Measurements from ENCODE around the gene CYB561A3. TPM values are rescaled to one million over a fixed set of nuclear protein-coding genes. Genes with fewer than 3 reads are reported as not detected.
A peak's percentile ranks its signal among the peaks of the same experiment; 100 is the strongest.

Gene CYB561A3
- total and polyA plus RNA-seq, 4 donors, result 19.1 to 47.4 (median 28.3) TPM

- intact Hi-C loops (cut with DNase I), result no loop called here
- no peaks in the 10 kb centered on the region for H3K27me3 ChIP-seq (ENCODE audit: control insufficient read depth in 1 of 2, insufficient read depth in 2 of 2, low read length in 1 of 2)
- H3K4me1 ChIP-seq (ENCODE audit: control insufficient read depth in 1 of 2, insufficient read depth in 2 of 2, low read length in 2 of 2), result peaks cover 0 to 4% of the 10 kb centered on the region in 2 donors
- WGBS, 2 donors, result 28 to 29% methylated on average over 19 of the region's 19 CpGs
- H3K36me3 ChIP-seq (ENCODE audit: control insufficient read depth in 1 of 2, insufficient read depth in 2 of 2, low read length in 1 of 2), result no peaks in the 10 kb centered on the region
- peak in 1 of 2 donors; percentile 73 for DNase-seq
- no peak for ATAC-seq (ENCODE audit: low FRiP score)
- H3K4me3 ChIP-seq (ENCODE audit: low read length in 2 of 2), result peak overlapping the region; percentile 52 to 72
- H3K9me3 ChIP-seq (ENCODE audit: control insufficient read depth, low read length), result no peaks in the 10 kb centered on the region
- H3K27ac ChIP-seq (ENCODE audit: low read depth in 1 of 2, low read length in 2 of 2), result peak overlapping the region in 1 of 2 donors; percentile 66
Observed at GRCh38 chr11:61333550-61334433, 27.9 kb downstream of the CYB561A3 start.

GRCh38 chr11:61332797-61333549 is 28.7 kb downstream of the CYB561A3 start, which contains the start of the genes DDB1 and TKFC:
DDB1 (minus strand) TSS chr11:61333105; CDS start chr11:61332968, 137 bp downstream.
TKFC (plus strand) TSS chr11:61333228; CDS start chr11:61334729, 1,501 bp downstream.
- H3K36me3 ChIP-seq (ENCODE audit: control insufficient read depth in 1 of 2, insufficient read depth in 2 of 2, low read length in 1 of 2), result no peaks in the 10 kb centered on the region
- H3K9me3 ChIP-seq (ENCODE audit: control insufficient read depth, low read length), result no peaks in the 10 kb centered on the region
- WGBS, 2 donors, result 0 to 1% methylated on average over 62 to 81 of the region's 81 CpGs
- intact Hi-C loops (cut with DNase I), result no loop called here
- H3K27me3 ChIP-seq (ENCODE audit: control insufficient read depth in 1 of 2, insufficient read depth in 2 of 2, low read length in 1 of 2), result no peaks in the 10 kb centered on the region
- DNase-seq (peak; percentile 97 to 99), ATAC-seq (ENCODE audit: low FRiP score) (peak; percentile 96)
- peaks cover 0 to 4% of the 10 kb centered on the region in 2 donors for H3K4me1 ChIP-seq (ENCODE audit: control insufficient read depth in 1 of 2, insufficient read depth in 2 of 2, low read length in 2 of 2)
- H3K27ac ChIP-seq (ENCODE audit: low read depth in 1 of 2, low read length in 2 of 2), result peak within 1 kb of the TSS in 1 of 2 donors; percentile 66
- peak within 1 kb of the TSS; percentile 72 to 85 for H3K4me3 ChIP-seq (ENCODE audit: low read length in 2 of 2)

- ATAC-seq (ENCODE audit: low FRiP score) (no peak), DNase-seq (no peak)
- no peaks in the 10 kb centered on the region for H3K9me3 ChIP-seq (ENCODE audit: control insufficient read depth, low read length)
- H3K4me1 ChIP-seq (ENCODE audit: control insufficient read depth in 1 of 2, insufficient read depth in 2 of 2, low read length in 2 of 2), result peaks cover 0 to 4% of the 10 kb centered on the region in 2 donors
- peak overlapping the region in 1 of 2 donors; percentile 64 for H3K27ac ChIP-seq (ENCODE audit: low read depth in 1 of 2, low read length in 2 of 2)
- no peaks in the 10 kb centered on the region for H3K27me3 ChIP-seq (ENCODE audit: control insufficient read depth in 1 of 2, insufficient read depth in 2 of 2, low read length in 1 of 2)
- H3K36me3 ChIP-seq (ENCODE audit: control insufficient read depth in 1 of 2, insufficient read depth in 2 of 2, low read length in 1 of 2), result no peaks in the 10 kb centered on the region
- intact Hi-C loops (cut with DNase I), result no loop called here
- H3K4me3 ChIP-seq (ENCODE audit: low read length in 2 of 2), result peak overlapping the region; percentile 72 to 85
- 1% methylated on average over 24 of the region's 24 CpGs for WGBS, 2 donors
Observed at GRCh38 chr11:61332281-61332796, 29.3 kb downstream of the CYB561A3 start.

GRCh38 chr11:61331651-61332050 is 30.0 kb downstream of the CYB561A3 start:
- DNase-seq (no peak), ATAC-seq (ENCODE audit: low FRiP score) (no peak)
- intact Hi-C loops (cut with DNase I), result no loop called here
- Histone ChIP-seq H3K4me3 (ENCODE audit: low read length in 2 of 2) (peak overlapping the region in 1 of 2 donors; percentile 72), H3K27ac (ENCODE audit: low read depth in 1 of 2, low read length in 2 of 2) (no peak overlapping the region), H3K27me3 (ENCODE audit: control insufficient read depth in 1 of 2, insufficient read depth in 2 of 2, low read length in 1 of 2) (no peaks in the 10 kb centered on the region), H3K4me1 (ENCODE audit: control insufficient read depth in 1 of 2, insufficient read depth in 2 of 2, low read length in 2 of 2) (peaks cover 0 to 4% of the 10 kb centered on the region in 2 donors), H3K36me3 (ENCODE audit: control insufficient read depth in 1 of 2, insufficient read depth in 2 of 2, low read length in 1 of 2) (no peaks in the 10 kb centered on the region), H3K9me3 (ENCODE audit: control insufficient read depth, low read length) (no peaks in the 10 kb centered on the region)
- 59 to 69% methylated on average over 6 of the region's 6 CpGs for WGBS, 2 donors

GRCh38 chr11:61329871-61330270 is 31.8 kb downstream of the CYB561A3 start:
- ATAC-seq (ENCODE audit: low FRiP score) (no peak), DNase-seq (no peak)
- Histone ChIP-seq H3K27ac (ENCODE audit: low read depth in 1 of 2, low read length in 2 of 2) (no peak overlapping the region), H3K27me3 (ENCODE audit: control insufficient read depth in 1 of 2, insufficient read depth in 2 of 2, low read length in 1 of 2) (no peaks in the 10 kb centered on the region), H3K9me3 (ENCODE audit: control insufficient read depth, low read length) (no peaks in the 10 kb centered on the region), H3K36me3 (ENCODE audit: control insufficient read depth in 1 of 2, insufficient read depth in 2 of 2, low read length in 1 of 2) (peaks cover 0 to 4% of the 10 kb centered on the region in 2 donors), H3K4me1 (ENCODE audit: control insufficient read depth in 1 of 2, insufficient read depth in 2 of 2, low read length in 2 of 2) (peaks cover 0 to 4% of the 10 kb centered on the region in 2 donors), H3K4me3 (ENCODE audit: low read length in 2 of 2) (no peak overlapping the region)
- WGBS, 2 donors, result 91 to 93% methylated on average over 4 of the region's 4 CpGs
- intact Hi-C loops (cut with DNase I), result no loop called here

- peaks cover 0 to 4% of the 10 kb centered on the region in 2 donors for H3K4me1 ChIP-seq (ENCODE audit: control insufficient read depth in 1 of 2, insufficient read depth in 2 of 2, low read length in 2 of 2)
Observed at GRCh38 chr11:61328351-61328750, 33.3 kb downstream of the CYB561A3 start.

GRCh38 chr11:61327669-61328071 is 34.0 kb downstream of the CYB561A3 start:
- no peak overlapping the region for H3K27ac ChIP-seq (ENCODE audit: low read depth in 1 of 2, low read length in 2 of 2)
- peaks cover 0 to 4% of the 10 kb centered on the region in 2 donors for H3K4me1 ChIP-seq (ENCODE audit: control insufficient read depth in 1 of 2, insufficient read depth in 2 of 2, low read length in 2 of 2)
- intact Hi-C loops (cut with DNase I), result no loop called here
- ATAC-seq (ENCODE audit: low FRiP score) (no peak), DNase-seq (no peak)
- no peak overlapping the region for H3K4me3 ChIP-seq (ENCODE audit: low read length in 2 of 2)
- no peaks in the 10 kb centered on the region for H3K9me3 ChIP-seq (ENCODE audit: control insufficient read depth, low read length)
- H3K27me3 ChIP-seq (ENCODE audit: control insufficient read depth in 1 of 2, insufficient read depth in 2 of 2, low read length in 1 of 2), result peaks cover 0 to 2% of the 10 kb centered on the region in 2 donors
- H3K36me3 ChIP-seq (ENCODE audit: control insufficient read depth in 1 of 2, insufficient read depth in 2 of 2, low read length in 1 of 2), result peaks cover 5 to 8% of the 10 kb centered on the region in 2 donors

More at GRCh38 chr11:61328351-61328750, 33.3 kb downstream of the CYB561A3 start:
- Histone ChIP-seq H3K9me3 (ENCODE audit: control insufficient read depth, low read length) (no peaks in the 10 kb centered on the region), H3K36me3 (ENCODE audit: control insufficient read depth in 1 of 2, insufficient read depth in 2 of 2, low read length in 1 of 2) (peaks cover 2 to 4% of the 10 kb centered on the region in 2 donors), H3K27me3 (ENCODE audit: control insufficient read depth in 1 of 2, insufficient read depth in 2 of 2, low read length in 1 of 2) (no peaks in the 10 kb centered on the region), H3K27ac (ENCODE audit: low read depth in 1 of 2, low read length in 2 of 2) (no peak overlapping the region), H3K4me3 (ENCODE audit: low read length in 2 of 2) (no peak overlapping the region)
- ATAC-seq (ENCODE audit: low FRiP score) (no peak), DNase-seq (peak in 1 of 2 donors; percentile 41)
- intact Hi-C loops (cut with DNase I), result no loop called here
- WGBS, 2 donors, result 81 to 84% methylated on average over 9 of the region's 9 CpGs

GRCh38 chr11:61325649-61326414 is 35.9 kb downstream of the CYB561A3 start:
- H3K4me3 ChIP-seq (ENCODE audit: low read length in 2 of 2), result no peak overlapping the region
- H3K27me3 ChIP-seq (ENCODE audit: control insufficient read depth in 1 of 2, insufficient read depth in 2 of 2, low read length in 1 of 2), result peaks cover 0 to 2% of the 10 kb centered on the region in 2 donors
- intact Hi-C loops (cut with DNase I), result no loop called here
- peaks cover 7 to 13% of the 10 kb centered on the region in 2 donors for H3K36me3 ChIP-seq (ENCODE audit: control insufficient read depth in 1 of 2, insufficient read depth in 2 of 2, low read length in 1 of 2)
- H3K27ac ChIP-seq (ENCODE audit: low read depth in 1 of 2, low read length in 2 of 2), result no peak overlapping the region
- ATAC-seq (ENCODE audit: low FRiP score), result no peak
- WGBS, 2 donors, result 86 to 87% methylated on average over 2 of the region's 2 CpGs
- H3K9me3 ChIP-seq (ENCODE audit: control insufficient read depth, low read length), result no peaks in the 10 kb centered on the region
- peak in 1 of 2 donors; percentile 9 for DNase-seq
- H3K4me1 ChIP-seq (ENCODE audit: control insufficient read depth in 1 of 2, insufficient read depth in 2 of 2, low read length in 2 of 2), result no peaks in the 10 kb centered on the region
